Smooth muscle cell (in vitro differentiated cells): Measurements from ENCODE around the gene RGL2. TPM values are rescaled to one million over a fixed set of nuclear protein-coding genes. Genes with fewer than 3 reads are reported as not detected.

Experiments
- DNase-seq: peaks from one replicate; lab custom pipeline; 2025; ENCODE audit not compliant: unreplicated experiment; lab: John Stamatoyannopoulos, UW
- H2AFZ ChIP-seq: fragments of 200-600 bp; sonication (generic); 2 replicates; pipeline ENCODE4 v1.6.0; 2016; ENCODE audit warnings: antibody characterized with exemption, low read depth, mild to moderate bottlenecking
- H3F3A ChIP-seq: fragments of 200-600 bp; sonication (generic); 2 replicates; pipeline ENCODE4 v1.6.0; 2017; ENCODE audit warnings: antibody characterized with exemption, low read depth
- H3K27ac ChIP-seq: fragments of 200-600 bp; sonication (generic); 2 replicates; pipeline ENCODE4 v1.5.1; 2016; ENCODE audit warnings: low read depth, mild to moderate bottlenecking
- H3K27me3 ChIP-seq: fragments of 200-600 bp; sonication (generic); 2 replicates; pipeline ENCODE4 v1.6.1; 2016; ENCODE audit warnings: low read depth, mild to moderate bottlenecking
- H3K36me3 ChIP-seq: fragments of 200-600 bp; sonication (generic); 2 replicates; pipeline ENCODE4 v1.5.1; 2016; ENCODE audit warnings: low read depth
- H3K4me1 ChIP-seq: fragments of 200-600 bp; sonication (generic); 2 replicates; pipeline ENCODE4 v1.5.1; 2016; ENCODE audit warnings: low read depth
- H3K4me2 ChIP-seq: fragments of 200-600 bp; sonication (generic); 2 replicates; pipeline ENCODE4 v1.6.0; 2016; ENCODE audit warnings: mild to moderate bottlenecking
- H3K4me3 ChIP-seq: fragments of 200-600 bp; sonication (generic); 2 replicates; pipeline ENCODE4 v1.5.1; 2016; ENCODE audit warnings: mild to moderate bottlenecking
- H3K79me2 ChIP-seq: fragments of 200-600 bp; sonication (generic); 2 replicates; pipeline ENCODE4 v1.6.0; 2016; ENCODE audit warnings: low read depth, mild to moderate bottlenecking
- H3K9ac ChIP-seq: fragments of 200-600 bp; sonication (generic); 2 replicates; pipeline ENCODE4 v1.6.0; 2016; ENCODE audit warnings: low read depth
- H3K9me3 ChIP-seq: fragments of 200-600 bp; sonication (generic); replicated peaks from 2 replicates; pipeline ENCODE4 v1.5.1; 2016; ENCODE audit warnings: low read depth
- H4K20me1 ChIP-seq: fragments of 200-600 bp; sonication (generic); 2 replicates; pipeline ENCODE4 v1.6.0; 2016; ENCODE audit warnings: low read depth
- CTCF ChIP-seq: fragments of 200-600 bp; sonication (generic); IDR thresholded peaks from 2 replicates; pipeline ENCODE4 v1.5.1; 2017; ENCODE audit warnings: borderline replicate concordance, mild to moderate bottlenecking, antibody characterized with exemption; ENCODE audit not compliant: insufficient read depth, poor library complexity, severe bottlenecking
- WGBS: methylation state at CpG from one replicate; pipeline ENCODE4 v1.1.7; 2016; ENCODE audit warnings: low lambda C conversion rate; 5-methylcytosine and 5-hydroxymethylcytosine counted together
- polyA plus RNA-seq: library from polyadenylated mRNA; unstranded; fragments of >200 nt; fragmentation: Nextera tagmentation; extraction: Ambion mirVana; gene quantifications from 2 replicates; pipeline ENCODE4 v1.2.1, GENCODE V29; 2016
- total RNA-seq: library from RNA; depleted of rRNA; stranded (reverse); fragments of >200 nt; gene quantifications from 2 replicates; pipeline ENCODE4 v1.2.3, GENCODE V29; 2014

The RGL2 gene
- total and polyA plus RNA-seq, 2 experiments from 2014 or later: 21.8 to 58.7 TPM

GRCh38 chr6:33315793-33316602, 17.3 kb upstream of the RGL2 start:
- Histone ChIP-seq H2AFZ (no peak overlapping the region), H3K36me3 (no peaks in the 10 kb centered on the region), H3K4me1 (peaks cover 31% of the 10 kb centered on the region), H4K20me1 (peaks cover 25% of the 10 kb centered on the region), H3K4me3 (no peak overlapping the region), H3K79me2 (peaks cover 30% of the 10 kb centered on the region), H3F3A (peaks cover 34% of the 10 kb centered on the region), H3K4me2 (no peak overlapping the region), H3K9me3 (no peaks in the 10 kb centered on the region), H3K27ac (no peak overlapping the region), H3K9ac (no peak overlapping the region), H3K27me3 (no peaks in the 10 kb centered on the region)
- WGBS: 97% methylated on average over 17 of the region's 17 CpGs
- TF ChIP-seq CTCF: no peak
- no peak for DNase-seq

GRCh38 chr6:33314943-33315792, 16.4 kb upstream of the RGL2 start:
- Histone ChIP-seq H3K9me3 (no peaks in the 10 kb centered on the region), H3K9ac (peak overlapping the region; percentile 88), H3K4me3 (peak overlapping the region; percentile 71), H2AFZ (no peak overlapping the region), H4K20me1 (peaks cover 33% of the 10 kb centered on the region), H3K36me3 (no peaks in the 10 kb centered on the region), H3K27ac (peak overlapping the region; percentile 96), H3K4me1 (peaks cover 23% of the 10 kb centered on the region), H3K79me2 (peaks cover 38% of the 10 kb centered on the region), H3K4me2 (peak overlapping the region; percentile 98), H3K27me3 (no peaks in the 10 kb centered on the region), H3F3A (peaks cover 27% of the 10 kb centered on the region)
- WGBS: 47% methylated on average over 47 of the region's 47 CpGs
- no peak for DNase-seq
- TF ChIP-seq CTCF: no peak

GRCh38 chr6:33314515-33314942, 15.8 kb upstream of the RGL2 start:
- peak overlapping the region; percentile 96 for H3K27ac ChIP-seq
- H3F3A ChIP-seq: peaks cover 21% of the 10 kb centered on the region
- peak overlapping the region; percentile 98 for H3K4me2 ChIP-seq
- H4K20me1 ChIP-seq: peaks cover 39% of the 10 kb centered on the region
- 7% methylated on average over 10 of the region's 10 CpGs for WGBS
- peaks cover 20% of the 10 kb centered on the region for H3K4me1 ChIP-seq
- H3K4me3 ChIP-seq: peak overlapping the region; percentile 71
- peak overlapping the region; percentile 88 for H3K9ac ChIP-seq
- TF ChIP-seq CTCF: no peak
- H3K36me3 ChIP-seq: no peaks in the 10 kb centered on the region
- no peak overlapping the region for H2AFZ ChIP-seq
- peak; percentile 47 for DNase-seq
- H3K9me3 ChIP-seq: no peaks in the 10 kb centered on the region
- H3K27me3 ChIP-seq: no peaks in the 10 kb centered on the region
- peaks cover 38% of the 10 kb centered on the region for H3K79me2 ChIP-seq
